Small intestine (tissue), 7 donors: Measurements from ENCODE around the gene MAPK11. TPM values are rescaled to one million over a fixed set of nuclear protein-coding genes. Genes with fewer than 3 reads are reported as not detected.

Experiments used
- DNase-seq, 2 donors: peaks; one replicate each; pipeline versions ENCODE4 v3.0.0 to v3.0.0-alpha.2; 2013
- FAIRE-seq: peaks from 2 replicates; lab custom pipeline; 2012; peaks lifted over from hg19 to GRCh38; lab: Jason Lieb, UNC
- H3K27ac ChIP-seq, 3 donors: one replicate each; pipeline ENCODE4 v1.5.1; 2013; ENCODE audit warnings: low read length in 2 of 3, mild to moderate bottlenecking in 2 of 3, control low read depth in 1 of 3, inconsistent platforms in 1 of 3, low read depth in 1 of 3, moderate library complexity in 1 of 3
- H3K27me3 ChIP-seq, 3 donors: one replicate each; pipeline ENCODE4 v1.6.1; 2013; ENCODE audit warnings: low read length in 3 of 3, inconsistent platforms in 1 of 3; ENCODE audit not compliant: control insufficient read depth in 3 of 3, insufficient read depth in 3 of 3
- H3K36me3 ChIP-seq, 3 donors: one replicate each; pipeline ENCODE4 v1.6.1; 2013; ENCODE audit warnings: low read length in 3 of 3, inconsistent platforms in 1 of 3, low read depth in 1 of 3, mild to moderate bottlenecking in 1 of 3, moderate library complexity in 1 of 3; ENCODE audit not compliant: control insufficient read depth in 3 of 3, insufficient read depth in 2 of 3
- H3K4me1 ChIP-seq, 3 donors: one replicate each; pipeline ENCODE4 v1.6.1; 2013; ENCODE audit warnings: low read length in 2 of 3, inconsistent platforms in 1 of 3, low read depth in 1 of 3, mild to moderate bottlenecking in 1 of 3, moderate library complexity in 1 of 3; ENCODE audit not compliant: control insufficient read depth in 3 of 3, insufficient read depth in 2 of 3
- H3K4me3 ChIP-seq, 3 donors: one replicate each; pipeline ENCODE4 v1.5.1; 2013; ENCODE audit warnings: low read length in 3 of 3, control low read depth in 1 of 3, inconsistent platforms in 1 of 3, low read depth in 1 of 3, mild to moderate bottlenecking in 1 of 3, moderate library complexity in 1 of 3
- H3K9me3 ChIP-seq, 2 donors: one replicate each; pipeline ENCODE4 v1.6.1; 2013; ENCODE audit warnings: low read depth in 1 of 2, low read length in 1 of 2; ENCODE audit not compliant: control insufficient read depth in 2 of 2, insufficient read depth in 1 of 2
- WGBS, 3 donors: extraction: QIAGEN DNeasy Blood & Tissue Kit; methylation state at CpG; one replicate each; pipeline ENCODE4 v1.1.7; 2013; 5-methylcytosine and 5-hydroxymethylcytosine counted together
- polyA plus RNA-seq, 4 donors: library from polyadenylated mRNA; stranded (reverse) in 3 of 4; unstranded in 1 of 4; fragments of 200-250 nt in 3 of 4; fragments of 120-200 nt in 1 of 4; gene quantifications; one replicate each; pipeline versions ENCODE4 v1.2.1 to v1.2.3, GENCODE V29; 2013
- donor health status: healthy with polysubstance abuse.
- donor health status: control.
- donor health status: control.
- donor health status: Bipolar disorder and iron deficiency.
- donor health status: healthy.

Gene MAPK11
- polyA plus RNA-seq, 4 donors = 2.2 to 7.9 (median 2.4) TPM; not detected in 1

GRCh38 chr22:50216684-50217520, 53.3 kb downstream of the MAPK11 start:
- FAIRE-seq (no peak), DNase-seq (no peak)
- Histone ChIP-seq H3K36me3 (peaks cover 5 to 94% (median 16%) of the 10 kb centered on the region in 3 donors), H3K4me3 (no peak overlapping the region), H3K27me3 (no peaks in the 10 kb centered on the region), H3K27ac (no peak overlapping the region), H3K9me3 (no peaks in the 10 kb centered on the region), H3K4me1 (no peaks in the 10 kb centered on the region)
- 94 to 95% (median 94%) methylated on average over 53 to 57 of the region's 57 CpGs for WGBS, 3 donors

DNA sequence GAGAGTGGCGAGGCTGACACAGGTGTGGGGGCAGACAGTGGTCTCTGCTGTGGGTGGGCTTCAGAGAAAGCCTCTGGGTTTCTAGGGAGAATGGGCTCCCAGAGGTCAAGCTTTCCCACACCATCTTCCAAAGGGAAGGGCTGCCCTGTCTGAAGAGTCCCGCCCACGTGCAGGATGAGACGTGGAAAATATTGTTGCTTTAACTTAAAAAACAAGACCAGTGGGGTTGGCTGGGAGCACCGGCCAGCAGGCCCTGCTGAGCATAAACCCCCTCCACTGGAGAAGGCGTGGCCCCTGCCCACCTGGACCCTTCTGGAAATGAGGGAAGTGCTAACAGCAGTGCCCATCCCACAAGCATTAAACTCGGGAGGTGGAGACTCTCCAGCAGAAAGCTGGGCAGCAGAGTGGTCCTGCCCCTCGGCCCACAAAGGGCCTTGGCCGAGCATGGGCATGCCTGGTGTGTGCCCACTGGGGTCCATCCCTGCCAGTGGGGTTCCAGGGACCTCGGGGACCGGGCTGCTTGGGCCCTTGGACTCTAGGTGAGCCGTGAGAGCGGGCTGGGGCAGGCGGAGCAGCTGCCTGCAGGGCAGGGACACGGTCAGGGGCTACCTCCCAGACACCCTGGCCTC, 54.0 kb downstream of the MAPK11 start:
- FAIRE-seq (no peak), DNase-seq (no peak)
- H3K9me3 ChIP-seq = no peaks in the 10 kb centered on the region
- no peaks in the 10 kb centered on the region for H3K4me1 ChIP-seq
- no peaks in the 10 kb centered on the region for H3K27me3 ChIP-seq
- peaks cover 5 to 92% (median 18%) of the 10 kb centered on the region in 3 donors for H3K36me3 ChIP-seq
- WGBS, 3 donors = 86 to 89% (median 88%) methylated on average over 15 of the region's 15 CpGs
- H3K4me3 ChIP-seq = no peak overlapping the region
- no peak overlapping the region for H3K27ac ChIP-seq

DNA sequence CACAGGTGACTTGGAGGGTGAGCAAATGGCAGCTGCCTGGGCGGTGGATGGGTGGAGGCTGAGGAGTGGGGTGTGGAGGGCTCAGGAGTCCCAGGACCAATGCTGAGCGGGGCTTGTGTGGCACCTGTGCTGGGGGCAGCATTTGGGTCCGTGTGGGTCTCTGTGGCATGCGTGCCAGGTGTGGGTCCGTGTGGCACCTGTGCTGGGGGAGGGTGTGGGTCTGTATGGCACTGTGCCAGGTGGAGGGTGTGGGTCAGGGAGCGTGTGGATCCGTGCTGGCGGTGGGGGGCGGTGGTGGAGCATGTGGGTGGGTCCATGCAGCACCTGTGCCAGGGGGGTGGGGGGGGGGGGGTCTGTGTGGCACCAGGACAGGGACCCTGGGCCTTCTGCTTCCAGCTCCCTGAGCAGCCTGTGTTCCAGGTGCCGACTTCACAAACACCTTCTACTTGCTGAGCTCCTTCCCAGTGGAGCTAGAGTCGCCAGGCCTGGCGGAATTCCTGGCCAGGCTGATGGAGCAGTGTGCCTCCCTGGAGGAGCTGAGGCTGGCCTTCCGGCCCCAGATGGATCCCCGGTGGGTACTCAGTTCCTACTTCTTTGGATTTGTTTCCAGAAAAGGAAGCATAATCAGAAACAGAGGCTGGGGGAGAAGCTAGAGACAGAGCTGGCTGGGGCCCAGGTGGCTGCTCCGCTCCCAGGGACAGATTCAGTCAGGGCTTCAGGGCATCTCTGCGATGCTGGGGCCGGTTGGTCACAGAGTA, 54.7 kb downstream of the MAPK11 start:
- no peak overlapping the region for H3K4me3 ChIP-seq
- H3K27me3 ChIP-seq = no peaks in the 10 kb centered on the region
- H3K4me1 ChIP-seq = no peaks in the 10 kb centered on the region
- no peak for DNase-seq
- H3K27ac ChIP-seq = no peak overlapping the region
- peaks cover 5 to 92% (median 20%) of the 10 kb centered on the region in 3 donors for H3K36me3 ChIP-seq
- no peaks in the 10 kb centered on the region for H3K9me3 ChIP-seq
- 72 to 78% (median 77%) methylated on average over 14 to 17 of the region's 17 CpGs for WGBS, 3 donors
- FAIRE-seq = no peak

Other genes with a start within 250 kb of the MAPK11 start
- not detected for gene TTLL8, start 212.1 kb downstream of the MAPK11 start, polyA plus RNA-seq
- gene MLC1, start 185.0 kb downstream of the MAPK11 start, polyA plus RNA-seq = under 1 TPM in 2 of 4 donors, not detected in 2; 0.03 to 0.32 TPM
- gene MOV10L1, start 180.4 kb downstream of the MAPK11 start, polyA plus RNA-seq = 1 to 10 TPM in 1 of 4 donors, under 1 TPM in 1, not detected in 2; 0.19 to 2.1 TPM
- gene PANX2, start 99.6 kb downstream of the MAPK11 start, polyA plus RNA-seq = under 1 TPM in 2 of 4 donors, not detected in 2; 0.12 to 0.36 TPM
- 10 to 100 TPM; 43.3 to 84.6 (median 66.9) TPM for gene TRABD, start 84.5 kb downstream of the MAPK11 start, polyA plus RNA-seq
- gene SELENOO, start 69.4 kb downstream of the MAPK11 start, polyA plus RNA-seq = 10 to 100 TPM; 23.6 to 94.6 (median 66.5) TPM
- gene TUBGCP6, start 25.4 kb downstream of the MAPK11 start, polyA plus RNA-seq = 10 to 100 TPM; 23.0 to 55.5 (median 39.7) TPM
- gene HDAC10, start 19.1 kb downstream of the MAPK11 start, polyA plus RNA-seq = 10 to 100 TPM; 15.9 to 53.1 (median 27.5) TPM
- gene MAPK12, start 8.7 kb downstream of the MAPK11 start, polyA plus RNA-seq = 1 to 10 TPM in 3 of 4 donors, under 1 TPM in 1; 0.45 to 7.1 (median 3.6) TPM
- gene PLXNB2, start 37.3 kb upstream of the MAPK11 start, polyA plus RNA-seq = 100 to 1,000 TPM in 2 of 4 donors, 10 to 100 TPM in 2; 70.3 to 179 (median 95.2) TPM
- gene DENND6B, start 56.6 kb upstream of the MAPK11 start, polyA plus RNA-seq = 1 to 10 TPM; 1.9 to 4.5 (median 2.5) TPM
- 10 to 100 TPM; 28.6 to 41.2 (median 38.8) TPM for gene PPP6R2, start 72.9 kb upstream of the MAPK11 start, polyA plus RNA-seq
- 10 to 100 TPM; 27.3 to 43.7 (median 35.4) TPM for gene SBF1, start 204.7 kb upstream of the MAPK11 start, polyA plus RNA-seq
- 10 to 100 TPM in 2 of 4 donors, 1 to 10 TPM in 2; 2.2 to 14.7 (median 8.7) TPM for gene ADM2, start 211.2 kb upstream of the MAPK11 start, polyA plus RNA-seq
- gene MIOX, start 216.5 kb upstream of the MAPK11 start, polyA plus RNA-seq = under 1 TPM in 2 of 4 donors, not detected in 2; 0.28 to 0.44 TPM
- 10 to 100 TPM; 37.8 to 52.8 (median 46.9) TPM for gene LMF2, start 237.3 kb upstream of the MAPK11 start, polyA plus RNA-seq
- 10 to 100 TPM; 29.3 to 45.9 (median 39.8) TPM for gene NCAPH2, start 237.8 kb upstream of the MAPK11 start, polyA plus RNA-seq